ENCODE results near the gene NKX6-1. TPM values are rescaled to one million over a fixed set of nuclear protein-coding genes. Genes with fewer than 3 reads are reported as not detected.

The NKX6-1 gene
- total and polyA plus RNA-seq, 9 of the 15 experiments (the other 6 are each of a cell fraction or from before 2014, with no cell fraction given) = not detected

DNA sequence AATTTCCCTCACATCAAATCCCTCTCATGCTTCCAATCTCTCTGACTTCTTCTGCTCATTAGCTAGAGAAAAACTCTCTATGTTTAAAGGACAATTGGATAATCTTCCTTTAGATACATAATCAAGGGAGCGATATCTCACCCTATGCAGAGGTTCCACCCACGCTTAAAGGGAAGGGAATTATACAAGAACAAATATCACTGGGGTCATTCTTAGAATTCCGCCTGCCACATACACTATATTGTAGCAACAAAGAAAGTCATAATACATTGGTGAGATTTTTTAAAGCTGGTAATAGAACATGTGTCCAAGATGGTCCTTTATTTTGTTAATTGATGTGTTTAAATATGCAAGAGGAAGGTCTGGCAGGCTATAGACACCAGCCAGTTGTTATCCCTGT, 31.5 kb downstream of the NKX6-1 start:
- no peak overlapping the region for H3K4me2 ChIP-seq (ENCODE audit: insufficient read depth, low read length)
- ChIA-PET POLR2A (no interaction called here), CTCF (ENCODE audit: low intra/inter-chr PET ratio) (no interaction called here)
- DNase-seq (ENCODE audit: extremely low read depth in 1 of 4, low spot score in 3 of 4) = no peak
- in situ Hi-C loops (cut with MboI) = no loop called here
- H3K27me3 ChIP-seq (ENCODE audit: control insufficient read depth in 2 of 2, insufficient read depth in 2 of 2, low read length in 2 of 2) = no peaks in the 10 kb centered on the region
- H4K20me1 ChIP-seq (replicated peaks; ENCODE audit: control insufficient read depth, insufficient read depth, low read length) = no peaks in the 10 kb centered on the region
- H3K36me3 ChIP-seq (ENCODE audit: control insufficient read depth, insufficient read depth, low read length) = no peaks in the 10 kb centered on the region
- H3K9me1 ChIP-seq (ENCODE audit: control insufficient read depth, insufficient read depth, low read length) = no peaks in the 10 kb centered on the region
- H3K4me3 ChIP-seq = no peak overlapping the region
- ATAC-seq = no peak
- H3K27ac ChIP-seq (ENCODE audit: extremely low read depth, low read depth, low read length) = no peak overlapping the region
- H3K9me3 ChIP-seq (replicated peaks; ENCODE audit: control insufficient read depth, insufficient read depth, low read depth, low read length) = no peaks in the 10 kb centered on the region
- H3K9ac ChIP-seq (ENCODE audit: insufficient read depth in 1 of 2, low read depth in 2 of 2, low read length in 2 of 2) = no peak overlapping the region
- no peak overlapping the region for H2AFZ ChIP-seq (ENCODE audit: low read depth, low read length)
- FAIRE-seq = no peak
- 2% methylated on average over 3 of the region's 3 CpGs for WGBS (ENCODE audit: insufficient coverage, low coverage, missing lambda C conversion rate)
- TF ChIP-seq ZFPM2 (CRISPR knock-in tag; IDR thresholded peaks at IDR 0.05) = no peak
- TF ChIP-seq SNRNP70 (optimal IDR thresholded peaks at IDR 0.05; ENCODE audit: low read depth, low read length) = no peak
- no peak for TF ChIP-seq PPARD (CRISPR knock-in tag; IDR thresholded peaks at IDR 0.05)
- TF ChIP-seq, protein P1, sequence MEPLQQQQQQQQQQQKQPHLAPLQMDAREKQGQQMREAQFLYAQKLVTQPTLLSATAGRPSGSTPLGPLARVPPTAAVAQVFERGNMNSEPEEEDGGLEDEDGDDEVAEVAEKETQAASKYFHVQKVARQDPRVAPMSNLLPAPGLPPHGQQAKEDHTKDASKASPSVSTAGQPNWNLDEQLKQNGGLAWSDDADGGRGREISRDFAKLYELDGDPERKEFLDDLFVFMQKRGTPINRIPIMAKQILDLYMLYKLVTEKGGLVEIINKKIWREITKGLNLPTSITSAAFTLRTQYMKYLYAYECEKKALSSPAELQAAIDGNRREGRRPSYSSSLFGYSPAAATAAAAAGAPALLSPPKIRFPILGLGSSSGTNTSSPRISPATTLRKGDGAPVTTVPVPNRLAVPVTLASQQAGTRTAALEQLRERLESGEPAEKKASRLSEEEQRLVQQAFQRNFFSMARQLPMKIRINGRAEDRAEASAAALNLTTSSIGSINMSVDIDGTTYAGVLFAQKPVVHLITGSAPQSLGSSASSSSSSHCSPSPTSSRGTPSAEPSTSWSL (CRISPR knock-in tag; IDR thresholded peaks at IDR 0.05; ENCODE audit: borderline replicate concordance) = no peak
- no peak for TF ChIP-seq RBM25 (IDR thresholded peaks at IDR 0.05; ENCODE audit: low read depth, low read length, severe bottlenecking)
- TF ChIP-seq MCM2 (IDR thresholded peaks at IDR 0.05; ENCODE audit: low read depth) = no peak
- TF ChIP-seq, protein P2, sequence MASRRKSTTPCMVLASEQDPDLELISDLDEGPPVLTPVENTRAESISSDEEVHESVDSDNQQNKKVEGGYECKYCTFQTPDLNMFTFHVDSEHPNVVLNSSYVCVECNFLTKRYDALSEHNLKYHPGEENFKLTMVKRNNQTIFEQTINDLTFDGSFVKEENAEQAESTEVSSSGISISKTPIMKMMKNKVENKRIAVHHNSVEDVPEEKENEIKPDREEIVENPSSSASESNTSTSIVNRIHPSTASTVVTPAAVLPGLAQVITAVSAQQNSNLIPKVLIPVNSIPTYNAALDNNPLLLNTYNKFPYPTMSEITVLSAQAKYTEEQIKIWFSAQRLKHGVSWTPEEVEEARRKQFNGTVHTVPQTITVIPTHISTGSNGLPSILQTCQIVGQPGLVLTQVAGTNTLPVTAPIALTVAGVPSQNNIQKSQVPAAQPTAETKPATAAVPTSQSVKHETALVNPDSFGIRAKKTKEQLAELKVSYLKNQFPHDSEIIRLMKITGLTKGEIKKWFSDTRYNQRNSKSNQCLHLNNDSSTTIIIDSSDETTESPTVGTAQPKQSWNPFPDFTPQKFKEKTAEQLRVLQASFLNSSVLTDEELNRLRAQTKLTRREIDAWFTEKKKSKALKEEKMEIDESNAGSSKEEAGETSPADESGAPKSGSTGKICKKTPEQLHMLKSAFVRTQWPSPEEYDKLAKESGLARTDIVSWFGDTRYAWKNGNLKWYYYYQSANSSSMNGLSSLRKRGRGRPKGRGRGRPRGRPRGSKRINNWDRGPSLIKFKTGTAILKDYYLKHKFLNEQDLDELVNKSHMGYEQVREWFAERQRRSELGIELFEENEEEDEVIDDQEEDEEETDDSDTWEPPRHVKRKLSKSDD (conservative IDR thresholded peaks at IDR 0.05; ENCODE audit: low read length) = no peak
- TF ChIP-seq CAMTA2 (CRISPR knock-in tag; conservative IDR thresholded peaks at IDR 0.05) = no peak
- TF ChIP-seq STAT5B (CRISPR knock-in tag; IDR thresholded peaks at IDR 0.05) = no peak
- no peak for TF ChIP-seq JUN (IDR thresholded peaks at IDR 0.05; ENCODE audit: borderline replicate concordance, low read depth, low read length)
- no peak for TF ChIP-seq JUN (CRISPR knock-in tag; IDR thresholded peaks at IDR 0.05; ENCODE audit: borderline replicate concordance)
- no peaks in the 10 kb centered on the region for H3K79me2 ChIP-seq (ENCODE audit: control insufficient read depth, insufficient read depth, low read length)
- no TSS peak for BruUV-seq (replicated peaks)
- intact Hi-C loops (cut with micrococcal nuclease) = no loop called here
- no peaks in the 10 kb centered on the region for H3K4me1 ChIP-seq (replicated peaks in 1 of 2; ENCODE audit: control insufficient read depth in 2 of 2, insufficient read depth in 2 of 2, low read length in 2 of 2)
